ENCODE results near the gene MAJIN. TPM values are rescaled to one million over a fixed set of nuclear protein-coding genes. Genes with fewer than 3 reads are reported as not detected.

Gene MAJIN
- total and polyA plus RNA-seq, 2 experiments from 2014 or later = not detected

- H3K4me2 ChIP-seq = no peak overlapping the region
- no peak overlapping the region for H3K27ac ChIP-seq (ENCODE audit: low read depth)
- peaks cover 2% of the 10 kb centered on the region; the same call in 1 of the 3 replicates for H3K4me1 Mint-ChIP-seq
- H2AFZ ChIP-seq = no peak overlapping the region
- H3K27ac Mint-ChIP-seq = no peak overlapping the region
- no peak overlapping the region for H3K4me3 ChIP-seq
- H3K9me3 Mint-ChIP-seq = no peaks in the 10 kb centered on the region
- H3K4me1 ChIP-seq (ENCODE audit: insufficient read depth) = no peaks in the 10 kb centered on the region
- H3K36me3 ChIP-seq (ENCODE audit: insufficient read depth) = no peaks in the 10 kb centered on the region
- no peaks in the 10 kb centered on the region for H3K79me2 ChIP-seq (replicated peaks; ENCODE audit: insufficient read depth)
- H3K27me3 Mint-ChIP-seq (ENCODE audit: insufficient read depth, low read depth, poor library complexity) = peaks cover 10% of the 10 kb centered on the region
- ATAC-seq = peak; percentile 41; the same call in 2 of the 3 replicates
- H3K9me2 ChIP-seq (ENCODE audit: insufficient read depth) = no peaks in the 10 kb centered on the region
- no peaks in the 10 kb centered on the region for H4K20me1 ChIP-seq (replicated peaks; ENCODE audit: insufficient read depth)
- H3F3A ChIP-seq (replicated peaks; ENCODE audit: low read depth) = no peaks in the 10 kb centered on the region
- H3K36me3 Mint-ChIP-seq (ENCODE audit: low read depth) = no peaks in the 10 kb centered on the region
- no peak overlapping the region for H3K4me3 Mint-ChIP-seq
- no peak for TF ChIP-seq ETS1 (IDR thresholded peaks at IDR 0.05)
- TF ChIP-seq JUNB (IDR thresholded peaks at IDR 0.05; ENCODE audit: unreplicated experiment) = no peak
- TF ChIP-seq ZNF462 (CRISPR knock-in tag; IDR thresholded peaks at IDR 0.05) = no peak
- no peak for TF ChIP-seq NANOG (IDR thresholded peaks at IDR 0.05; ENCODE audit: borderline replicate concordance)
- TF ChIP-seq CTCF (conservative IDR thresholded peaks at IDR 0.05; ENCODE audit: low read depth in 2 of 2) = no peak
- no peak for TF ChIP-seq EZH2phosphoT487 (IDR thresholded peaks at IDR 0.05; ENCODE audit: unreplicated experiment)
- TF ChIP-seq CREB1 (CRISPR knock-in tag; IDR thresholded peaks at IDR 0.05; ENCODE audit: low read depth) = no peak
- TF ChIP-seq STAT1 (IDR thresholded peaks at IDR 0.05; ENCODE audit: unreplicated experiment) = no peak
- TF ChIP-seq ZNF114 (CRISPR knock-in tag; IDR thresholded peaks at IDR 0.05) = no peak
- no peak for TF ChIP-seq REST (IDR thresholded peaks at IDR 0.05; ENCODE audit: unreplicated experiment)
- no peak for TF ChIP-seq EZH2 (IDR thresholded peaks at IDR 0.05; ENCODE audit: low read depth, unreplicated experiment)
- no peak for TF ChIP-seq ZNF331 (CRISPR knock-in tag; IDR thresholded peaks at IDR 0.05; ENCODE audit: low read depth)
- TF ChIP-seq POLR2AphosphoS5 (IDR thresholded peaks at IDR 0.05; ENCODE audit: low read depth) = no peak
- no peak for DNase-seq (ENCODE audit: low spot score)
- no peaks in the 10 kb centered on the region for H3K27me3 ChIP-seq (ENCODE audit: insufficient read depth)
Measured at GRCh38 chr11:64989416-64989815, 17.5 kb upstream of the MAJIN start.
